NCI-H1048 (cell line): ENCODE data around the gene CACNA1C.

Experiments
- DNase-seq: peaks from one replicate; lab custom pipeline; 2025; lab: John Stamatoyannopoulos, UW

CACNA1C gene

DNA sequence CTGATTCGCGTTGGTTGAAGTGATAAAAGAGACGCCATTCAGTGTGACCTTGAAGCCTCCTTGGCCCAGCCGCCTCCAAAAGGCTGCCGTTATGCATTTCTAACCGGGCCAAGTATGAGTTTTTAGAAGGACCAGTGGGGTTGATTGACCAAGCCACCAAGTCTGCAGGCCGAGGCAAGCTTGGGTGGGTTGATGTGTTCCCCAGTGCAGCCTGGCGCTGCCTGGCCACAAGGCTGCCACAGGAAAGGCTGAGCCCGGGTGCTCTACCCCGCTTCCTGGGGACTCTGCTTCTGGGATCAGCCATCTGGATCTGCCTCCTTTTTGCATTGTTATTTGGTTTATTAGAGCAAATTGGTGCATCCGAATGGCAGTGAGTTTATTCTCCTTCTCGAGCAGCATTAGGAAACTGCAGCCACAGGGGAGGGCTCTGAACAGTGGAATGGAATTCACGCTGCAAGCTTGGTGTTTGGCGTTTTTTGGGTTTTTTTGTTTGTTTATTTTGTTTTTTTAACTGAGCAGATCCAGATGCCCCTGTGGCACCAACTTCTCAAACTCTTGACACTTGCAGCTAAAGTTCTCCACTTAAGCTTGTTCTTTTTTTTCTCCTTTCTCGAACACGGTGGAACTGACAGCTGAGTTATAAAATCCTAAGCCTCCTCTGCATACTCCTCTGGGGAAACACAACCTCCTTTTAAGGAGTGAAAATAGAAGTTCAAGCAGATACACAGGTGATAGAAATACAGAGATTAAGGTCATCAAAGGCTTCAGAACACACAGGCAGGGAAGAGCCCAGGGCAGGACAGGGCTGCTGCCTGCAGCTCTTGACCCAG is 596.6 kb downstream of the CACNA1C start:
- no peak for DNase-seq

GRCh38 chr12:2650261-2651067 is 597.7 kb downstream of the CACNA1C start:
- no peak for DNase-seq

DNA sequence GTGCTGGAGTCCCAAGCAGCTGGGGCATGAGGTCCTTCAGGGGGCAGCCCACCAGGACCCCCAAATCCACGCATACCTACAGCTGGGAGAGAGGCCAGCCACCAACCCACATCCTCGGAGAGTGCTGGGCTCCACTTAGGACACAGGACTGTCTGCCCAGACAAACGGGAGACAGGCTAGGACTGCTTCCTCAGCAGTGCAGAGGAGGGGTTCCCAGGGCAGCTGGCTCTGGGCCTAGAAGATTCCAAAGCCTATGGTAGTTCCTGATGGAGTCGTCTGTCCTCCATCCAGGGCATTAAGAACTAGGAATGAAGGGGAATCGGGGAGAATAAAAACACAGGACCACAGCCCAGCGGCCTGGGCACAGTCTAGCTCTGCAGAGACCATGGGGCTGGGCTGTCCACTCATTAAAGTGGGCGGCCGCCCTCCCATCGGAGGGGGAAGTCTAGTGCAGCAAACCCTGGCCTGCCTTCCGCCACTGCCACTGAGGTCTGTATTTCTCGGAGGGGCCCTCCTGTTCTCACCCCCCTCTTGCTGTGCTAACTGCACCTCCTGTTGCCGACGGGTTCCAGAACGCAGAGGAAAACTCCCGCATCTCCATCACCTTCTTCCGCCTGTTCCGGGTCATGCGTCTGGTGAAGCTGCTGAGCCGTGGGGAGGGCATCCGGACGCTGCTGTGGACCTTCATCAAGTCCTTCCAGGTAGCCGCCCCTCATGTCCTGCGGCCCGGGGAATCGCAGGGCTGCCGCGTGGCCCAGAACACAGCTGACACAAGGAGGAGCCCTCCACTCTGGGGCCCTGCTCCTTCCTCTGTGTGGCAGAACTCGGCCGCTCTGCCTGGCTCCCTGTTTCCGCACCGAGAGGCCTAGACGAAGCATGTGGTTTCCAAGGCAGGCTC is 598.5 kb downstream of the CACNA1C start:
- DNase-seq = no peak

DNA sequence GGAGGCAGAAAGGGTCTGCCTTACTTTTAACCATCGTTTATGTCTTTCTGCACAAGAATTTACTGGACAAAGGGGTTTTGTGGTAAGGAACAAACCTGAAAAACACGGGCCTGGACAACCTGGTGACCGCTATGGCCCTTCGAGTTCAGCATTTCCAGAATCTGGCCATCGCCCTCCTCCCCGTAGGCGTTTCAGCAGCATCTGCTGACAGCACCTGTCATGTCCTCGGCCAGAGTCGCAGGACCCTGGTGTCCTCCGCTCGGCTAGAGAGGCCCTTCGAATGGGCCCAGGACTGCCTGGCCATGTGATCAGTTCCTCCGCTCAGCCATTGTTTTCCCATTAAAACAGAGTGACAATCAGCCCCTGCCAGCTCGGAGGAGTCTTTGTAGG is 599.2 kb downstream of the CACNA1C start:
- no peak for DNase-seq

DNA sequence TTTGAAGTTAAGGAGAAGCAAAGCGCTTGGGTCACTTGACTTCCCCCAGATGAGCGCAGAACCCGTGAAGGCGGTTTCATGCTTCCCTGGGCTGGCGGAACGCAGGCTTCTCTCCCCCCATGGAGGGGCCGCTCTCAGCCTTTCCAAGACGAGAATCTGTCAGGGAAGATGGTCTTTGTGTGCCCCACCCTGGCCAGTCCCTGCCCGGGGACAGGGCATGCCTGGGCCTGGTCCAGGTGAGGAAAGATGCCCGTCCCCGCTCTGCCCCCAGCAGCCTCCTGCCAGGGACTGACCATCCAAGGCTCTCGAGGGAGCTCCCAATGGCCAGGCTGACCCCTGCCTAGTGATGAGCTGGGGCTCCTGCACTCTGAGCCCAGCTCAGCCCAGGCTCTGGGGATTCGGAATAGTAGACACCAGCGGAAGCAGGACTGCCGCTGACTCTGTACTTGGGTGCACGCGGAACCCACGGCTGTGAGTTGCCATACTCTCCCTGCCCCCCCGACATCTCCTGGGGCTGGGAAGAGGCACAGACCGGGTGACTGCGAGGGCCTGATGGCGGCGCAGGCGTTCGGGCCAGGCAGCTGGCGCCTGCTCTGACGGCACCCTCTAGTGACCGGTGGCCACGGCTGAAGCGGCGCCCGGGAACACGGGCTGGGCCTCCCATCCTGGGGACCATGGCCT is 599.8 kb downstream of the CACNA1C start:
- no peak for DNase-seq

DNA sequence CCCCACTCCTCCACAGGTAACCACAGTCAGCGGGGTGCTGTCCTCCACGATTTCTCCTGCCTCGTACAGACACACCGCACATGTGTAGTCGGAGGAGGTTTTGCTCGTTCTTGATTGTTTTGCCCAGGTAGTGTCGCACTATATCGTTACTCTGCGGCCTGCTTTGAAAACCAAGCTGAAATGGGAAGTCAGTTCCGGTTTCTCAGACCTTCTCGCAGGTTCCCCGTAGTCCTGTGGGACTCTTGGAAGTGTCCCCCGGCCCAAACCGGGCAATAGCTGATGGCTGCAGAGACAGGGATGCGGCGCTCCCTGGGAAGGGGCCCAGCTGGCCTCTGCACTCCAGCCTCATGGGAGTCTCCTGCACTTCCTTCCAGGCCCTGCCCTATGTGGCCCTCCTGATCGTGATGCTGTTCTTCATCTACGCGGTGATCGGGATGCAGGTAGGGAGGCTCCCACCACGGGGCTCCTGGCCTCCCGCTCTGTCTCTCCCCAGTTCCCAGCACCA is 600.7 kb downstream of the CACNA1C start:
- no peak for DNase-seq

- DNase-seq = no peak
Measured at GRCh38 chr12:2654311-2654710, 601.5 kb downstream of the CACNA1C start.

GRCh38 chr12:2654741-2655140 is 602.0 kb downstream of the CACNA1C start:
- no peak for DNase-seq

GRCh38 chr12:2662524-2662923 is 609.7 kb downstream of the CACNA1C start:
- no peak for DNase-seq

DNA sequence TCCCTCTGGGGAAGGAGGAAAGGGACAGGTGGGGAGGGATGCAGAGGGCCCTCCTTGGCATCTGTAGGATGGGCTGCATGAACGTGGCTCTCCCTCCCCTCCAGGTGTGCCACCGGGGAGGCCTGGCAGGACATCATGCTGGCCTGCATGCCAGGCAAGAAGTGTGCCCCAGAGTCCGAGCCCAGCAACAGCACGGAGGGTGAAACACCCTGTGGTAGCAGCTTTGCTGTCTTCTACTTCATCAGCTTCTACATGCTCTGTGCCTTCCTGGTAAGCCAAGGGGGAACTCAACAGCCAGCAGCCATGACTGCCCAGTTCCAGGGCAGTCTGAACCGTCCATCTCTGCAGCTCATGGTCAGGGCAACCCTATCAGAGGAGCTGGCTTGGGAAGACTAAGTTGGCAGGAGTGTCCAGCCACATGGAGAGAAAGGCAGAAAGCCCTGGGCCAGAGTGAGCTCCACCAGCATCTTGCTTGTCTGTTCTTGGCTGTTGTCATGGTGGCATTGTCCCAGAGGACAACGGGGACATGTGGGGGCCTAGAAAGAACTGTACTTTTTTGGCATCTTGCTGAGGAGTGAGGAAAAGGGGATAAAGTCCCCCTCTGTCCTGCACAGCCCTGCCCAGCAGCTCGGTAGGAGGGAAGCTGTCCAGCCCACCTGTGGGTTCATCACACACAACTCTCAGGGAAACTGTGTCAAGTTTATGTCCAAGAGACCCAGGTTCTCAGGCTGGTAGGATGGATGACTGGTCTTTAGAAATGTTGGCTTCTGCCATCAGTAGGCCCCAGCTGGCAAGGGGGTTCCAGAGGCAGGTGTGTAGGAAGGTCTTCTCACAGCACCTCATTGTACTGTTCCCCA is 612.2 kb downstream of the CACNA1C start:
- DNase-seq = no peak

DNA sequence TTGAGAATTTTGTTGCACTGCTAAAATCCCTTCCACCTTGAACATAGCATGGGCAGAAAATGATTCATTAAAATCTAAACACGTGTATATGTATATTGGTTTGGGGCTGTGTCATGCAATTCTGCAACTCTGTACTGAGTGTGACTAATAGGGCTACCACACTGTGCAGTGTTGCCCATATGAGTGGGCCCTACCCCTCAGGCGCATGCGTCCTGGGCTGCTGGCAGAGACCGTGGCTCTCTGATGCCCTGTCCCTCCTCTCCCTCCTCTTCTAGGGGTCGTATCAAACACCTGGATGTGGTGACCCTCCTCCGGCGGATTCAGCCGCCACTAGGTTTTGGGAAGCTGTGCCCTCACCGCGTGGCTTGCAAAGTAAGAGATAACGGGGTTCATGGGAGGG is 613.6 kb downstream of the CACNA1C start:
- no peak for DNase-seq

- DNase-seq = no peak
Measured at GRCh38 chr12:2666846-2667245, 614.1 kb downstream of the CACNA1C start.

DNA sequence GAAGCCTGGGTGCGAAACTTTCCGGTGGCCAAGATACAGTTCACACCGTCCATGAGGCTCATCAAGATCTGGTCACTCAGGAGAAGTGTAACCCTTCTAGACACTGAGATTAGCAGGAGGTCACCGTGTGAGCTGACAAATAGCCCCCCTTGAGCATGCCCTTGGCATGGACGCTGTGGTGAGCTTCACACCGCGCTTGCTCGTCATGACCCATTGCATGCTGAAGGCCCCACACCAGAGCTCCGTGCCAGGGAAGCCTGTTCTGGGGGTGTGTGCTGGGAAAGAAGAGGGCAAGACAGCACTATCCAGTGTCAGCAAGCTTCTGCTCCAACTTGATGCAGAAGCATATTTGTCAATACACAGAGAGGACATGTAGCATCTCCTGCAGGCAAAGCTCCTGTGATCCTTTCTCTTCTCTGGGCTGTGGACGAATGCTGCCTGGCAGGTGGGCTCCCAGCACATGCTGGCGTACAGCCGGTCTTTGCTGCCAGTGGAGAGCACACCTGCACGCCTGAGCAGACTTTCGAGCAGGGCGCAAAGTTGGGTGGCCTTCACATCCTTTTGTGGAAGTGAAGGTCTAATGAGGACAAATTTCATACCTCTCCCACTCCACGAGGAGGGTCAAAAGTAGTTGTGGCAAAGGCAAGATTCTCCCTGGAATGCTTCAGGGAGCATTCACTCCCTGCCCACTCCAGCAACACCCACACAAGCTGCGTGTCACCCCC is 615.1 kb downstream of the CACNA1C start:
- no peak for DNase-seq

DNA sequence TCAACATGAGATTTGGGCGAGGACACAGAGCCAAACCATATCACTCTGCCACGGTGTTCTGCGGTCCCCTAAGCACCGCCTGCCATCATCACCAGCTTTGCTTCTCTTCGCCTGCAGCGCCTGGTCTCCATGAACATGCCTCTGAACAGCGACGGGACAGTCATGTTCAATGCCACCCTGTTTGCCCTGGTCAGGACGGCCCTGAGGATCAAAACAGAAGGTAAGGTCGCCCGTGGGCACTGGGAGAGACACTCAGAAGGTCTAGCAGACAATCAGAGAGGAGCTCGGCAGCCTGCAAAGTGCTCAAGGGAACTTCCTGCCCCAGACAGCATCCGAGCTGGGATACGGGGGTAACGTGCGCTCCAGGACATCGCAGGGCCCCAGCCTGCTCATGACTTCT is 616.0 kb downstream of the CACNA1C start:
- DNase-seq = no peak

DNA sequence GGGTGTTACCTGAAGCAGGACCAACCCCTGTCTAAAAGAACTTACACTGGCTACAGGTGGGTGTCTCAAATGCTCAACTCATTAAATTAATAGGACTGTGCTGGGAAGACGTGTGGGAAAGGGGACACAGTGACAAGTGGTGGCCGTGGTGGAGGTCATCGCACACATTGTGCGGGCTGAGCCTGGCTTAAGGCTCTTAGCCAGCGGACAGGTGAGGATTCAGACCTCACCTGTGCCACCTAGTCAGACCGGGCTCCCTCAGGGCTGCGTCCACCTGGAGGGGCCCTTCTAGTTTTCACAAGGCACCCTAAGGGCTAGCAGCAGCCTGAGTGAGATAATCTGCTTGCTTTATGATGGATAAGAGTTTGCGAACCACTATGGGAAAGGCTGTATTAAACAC is 616.8 kb downstream of the CACNA1C start:
- DNase-seq = no peak

GRCh38 chr12:2672863-2673262 is 620.1 kb downstream of the CACNA1C start:
- DNase-seq = no peak

GRCh38 chr12:2673966-2674810 is 621.4 kb downstream of the CACNA1C start:
- no peak for DNase-seq

GRCh38 chr12:2675776-2676175 is 623.0 kb downstream of the CACNA1C start:
- no peak for DNase-seq
